Activated CD8-positive, alpha-beta T cell treated with anti-CD3 and anti-CD28 coated beads for 36 hours (primary cell): ENCODE measurements around the gene LYZL2. TPM values are rescaled to one million over a fixed set of nuclear protein-coding genes. Genes with fewer than 3 reads are reported as not detected.

Experiments used
- ATAC-seq: fragments of 200-7000 bp; cut with Tn5 transposase; one replicate; pipeline ENCODE4 v1.10.0; 2021; ENCODE audit warnings: mild to moderate bottlenecking, moderate library complexity
- CTCF ChIA-PET: fragments of 350-600 bp; sonication (Branson Sonifier 250); formaldehyde crosslinking; loops from one replicate; lab custom pipeline; 2021; ENCODE audit warnings: antibody characterized with exemption; lab: Charles Lee
- POLR2A ChIA-PET: fragments of 350-600 bp; sonication (Branson Sonifier 250); formaldehyde crosslinking; loops from one replicate; lab custom pipeline; 2021; ENCODE audit warnings: antibody characterized with exemption; lab: Charles Lee
- DNase-seq: peaks from one replicate; pipeline ENCODE4 v3.0.0-alpha.2; 2020
- H3K27ac Mint-ChIP-seq: one replicate; pipeline ENCODE4 v1.8.0; 2021; ENCODE audit warnings: mild to moderate bottlenecking, mixed read lengths
- H3K27me3 Mint-ChIP-seq: one replicate; pipeline ENCODE4 v1.8.0; 2021; ENCODE audit warnings: mixed read lengths
- H3K36me3 Mint-ChIP-seq: one replicate; pipeline ENCODE4 v1.8.0; 2021; ENCODE audit warnings: low read depth, mixed read lengths
- H3K4me1 Mint-ChIP-seq: one replicate; pipeline ENCODE4 v1.8.0; 2021; ENCODE audit warnings: low read depth, mixed read lengths
- H3K4me3 Mint-ChIP-seq: one replicate; pipeline ENCODE4 v1.8.0; 2021; ENCODE audit warnings: mild to moderate bottlenecking, moderate library complexity, mixed read lengths
- H3K9me3 Mint-ChIP-seq: one replicate; pipeline ENCODE4 v1.8.0; 2021; ENCODE audit warnings: mixed read lengths
- CTCF ChIP-seq: fragments of 200-600 bp; IDR thresholded peaks from one replicate; pipeline ENCODE4 v1.8.0; 2022; ENCODE audit warnings: antibody characterized with exemption, mild to moderate bottlenecking
- intact Hi-C: fragments of 100-400 bp; cut with micrococcal nuclease; formaldehyde crosslinking; loops from one replicate; pipeline ENCODE4 v1.10.0; 2022
- total RNA-seq, 2 experiments: library from RNA; stranded (reverse); gene quantifications; one replicate each; pipeline ENCODE4 v1.2.3, GENCODE V29; 2021

The LYZL2 gene
- total RNA-seq, 2 experiments from 2014 or later = not detected

GRCh38 chr10:30577048-30577447 is 52.5 kb downstream of the LYZL2 start:
- H3K4me3 Mint-ChIP-seq = no peak overlapping the region
- ATAC-seq (no peak), DNase-seq (no peak)
- POLR2A ChIA-PET = no interaction called here
- H3K27ac Mint-ChIP-seq = no peak overlapping the region
- no peak for TF ChIP-seq CTCF
- intact Hi-C loops = no loop called here
- no peaks in the 10 kb centered on the region for H3K36me3 Mint-ChIP-seq
- H3K4me1 Mint-ChIP-seq = no peaks in the 10 kb centered on the region
- no peaks in the 10 kb centered on the region for H3K9me3 Mint-ChIP-seq
- H3K27me3 Mint-ChIP-seq = peaks cover 3% of the 10 kb centered on the region
- CTCF ChIA-PET = interaction anchor here (2.3 kb wide), 1 partner anchor 14 kb away, joined by 10 read pairs; no protein-coding TSS in a partner anchor

- DNase-seq (no peak), ATAC-seq (no peak)
- CTCF ChIA-PET = interaction anchor here (1.5 to 2.3 kb wide), 2 partner anchors 14 to 40 kb away, joined by 3 to 10 read pairs; no protein-coding TSS in a partner anchor
These were observed 52.9 kb downstream of the LYZL2 start for GRCh38 chr10:30576641-30577040.

GRCh38 chr10:30574432-30574796 is 55.1 kb downstream of the LYZL2 start:
- ATAC-seq = no peak
- DNase-seq = no peak
- Mint-ChIP-seq H3K4me3 (no peak overlapping the region), H3K9me3 (no peaks in the 10 kb centered on the region), H3K36me3 (no peaks in the 10 kb centered on the region), H3K27ac (no peak overlapping the region), H3K27me3 (peaks cover 1% of the 10 kb centered on the region), H3K4me1 (no peaks in the 10 kb centered on the region)
- intact Hi-C loops = no loop called here
- TF ChIP-seq CTCF = no peak
- ChIA-PET POLR2A (no interaction called here), CTCF (interaction anchor here (0.6 to 1.4 kb wide), 2 partner anchors 17 to 679 kb away, joined by 3 to 5 read pairs; no protein-coding TSS in a partner anchor)

More at GRCh38 chr10:30576641-30577040, 52.9 kb downstream of the LYZL2 start:
- POLR2A ChIA-PET = no interaction called here
- H3K4me1 Mint-ChIP-seq = no peaks in the 10 kb centered on the region
- TF ChIP-seq CTCF = no peak
- no peak overlapping the region for H3K27ac Mint-ChIP-seq
- H3K36me3 Mint-ChIP-seq = no peaks in the 10 kb centered on the region
- no peak overlapping the region for H3K4me3 Mint-ChIP-seq
- intact Hi-C loops = no loop called here
- H3K27me3 Mint-ChIP-seq = peaks cover 3% of the 10 kb centered on the region
- H3K9me3 Mint-ChIP-seq = no peaks in the 10 kb centered on the region

- no peaks in the 10 kb centered on the region for H3K9me3 Mint-ChIP-seq
- no peaks in the 10 kb centered on the region for H3K36me3 Mint-ChIP-seq
- no peak overlapping the region for H3K4me3 Mint-ChIP-seq
- H3K27ac Mint-ChIP-seq = no peak overlapping the region
- no peak for ATAC-seq
- CTCF ChIA-PET = interaction anchor here (1.4 kb wide), 1 partner anchor 17 kb away, joined by 5 read pairs; no protein-coding TSS in a partner anchor
- intact Hi-C loops = no loop called here
- POLR2A ChIA-PET = no interaction called here
- no peak for DNase-seq
- no peaks in the 10 kb centered on the region for H3K4me1 Mint-ChIP-seq
- H3K27me3 Mint-ChIP-seq = peaks cover 1% of the 10 kb centered on the region
- TF ChIP-seq CTCF = no peak
These were observed 55.7 kb downstream of the LYZL2 start for GRCh38 chr10:30573721-30574431.

GRCh38 chr10:30565449-30565848 is 64.1 kb downstream of the LYZL2 start:
- ATAC-seq (no peak), DNase-seq (no peak)
- intact Hi-C loops = no loop called here
- TF ChIP-seq CTCF = no peak
- ChIA-PET POLR2A (no interaction called here), CTCF (interaction anchor here (0.7 to 3.9 kb wide), 3 partner anchors 17 to 173 kb away, joined by 4 to 21 read pairs (median 5); no protein-coding TSS in a partner anchor)
- Mint-ChIP-seq H3K27ac (no peak overlapping the region), H3K27me3 (peaks cover 10% of the 10 kb centered on the region), H3K4me3 (no peak overlapping the region), H3K9me3 (no peaks in the 10 kb centered on the region), H3K4me1 (no peaks in the 10 kb centered on the region), H3K36me3 (no peaks in the 10 kb centered on the region)
